NCI-H187 treated with DMSO at 0.1 percent for 48 hours (cell line): ENCODE results near the gene CDKN2B-AS1.
A peak's percentile ranks its signal among the peaks of the same experiment; 100 is the strongest.

Experiments
- DNase-seq: peaks from one replicate; lab custom pipeline; 2025; lab: John Stamatoyannopoulos, UW

Gene CDKN2B-AS1

GRCh38 chr9:21982861-21983560, 11.6 kb upstream of the CDKN2B-AS1 start:
- no peak for DNase-seq

- DNase-seq = no peak
These were observed 11.0 kb upstream of the CDKN2B-AS1 start for GRCh38 chr9:21983561-21983935.

DNA sequence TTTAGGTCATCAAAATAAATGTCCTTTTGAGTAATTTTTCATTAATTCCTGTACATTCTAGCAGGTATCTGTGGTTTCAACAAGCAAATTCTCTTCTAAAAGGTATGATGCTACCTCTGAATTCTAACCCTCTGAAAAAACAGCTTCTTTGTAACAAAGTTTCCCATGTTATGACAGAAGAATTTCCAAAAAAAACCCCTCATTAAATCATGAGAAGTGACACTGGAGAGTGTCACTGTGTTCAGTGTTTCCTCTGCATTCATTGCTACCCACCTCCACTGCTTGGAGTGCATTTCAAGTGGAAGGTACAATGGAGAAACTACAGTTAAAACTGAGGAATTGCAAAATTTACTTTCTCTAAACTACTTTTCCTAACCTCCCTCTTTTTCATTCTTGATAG, 10.5 kb upstream of the CDKN2B-AS1 start:
- DNase-seq = no peak

GRCh38 chr9:21985964-21986667, 8.5 kb upstream of the CDKN2B-AS1 start:
- no peak for DNase-seq

DNA sequence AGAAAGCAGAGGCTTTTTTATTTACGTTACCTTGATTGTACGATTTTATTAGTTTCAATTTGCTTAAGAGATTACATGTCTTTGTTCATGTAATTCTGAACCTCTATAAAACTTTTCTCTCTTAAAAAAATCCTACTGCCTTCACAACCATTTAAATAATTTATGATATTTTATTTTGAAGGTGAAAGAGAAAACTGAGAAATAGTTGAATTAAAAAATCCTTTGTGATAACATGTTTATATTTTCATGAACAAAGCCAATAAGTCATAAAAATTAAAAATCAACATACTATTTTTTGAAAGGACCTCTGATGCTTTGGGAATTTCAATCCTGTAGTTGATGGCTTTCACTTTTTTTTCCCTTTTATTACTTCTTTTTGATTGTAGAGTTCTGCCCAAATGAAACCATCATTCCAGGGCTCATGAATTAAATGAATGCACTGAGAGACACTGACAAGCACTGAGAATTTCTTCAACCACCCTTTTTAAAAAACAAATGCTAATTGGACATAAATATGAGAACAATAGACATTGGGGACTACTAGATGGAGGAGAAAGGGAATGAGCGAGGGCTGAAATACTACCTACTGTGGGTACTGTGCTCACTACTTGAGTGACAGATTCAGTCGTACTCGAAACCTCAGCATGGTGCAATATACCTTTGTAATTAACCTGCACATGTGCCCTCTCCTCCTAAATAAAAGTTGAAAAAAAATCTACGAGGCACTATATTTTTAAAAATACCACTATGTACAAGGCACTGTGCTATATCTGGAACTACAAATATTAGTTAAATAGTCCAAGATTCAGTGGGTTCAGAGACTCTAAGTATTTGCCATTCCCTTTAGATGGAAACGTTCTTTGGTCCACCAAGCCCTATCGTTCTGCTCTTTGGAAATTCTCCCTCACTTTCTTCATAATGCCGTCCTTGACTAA, 6.3 kb upstream of the CDKN2B-AS1 start:
- DNase-seq = peak; percentile 21

GRCh38 chr9:21989440-21990189, 5.0 kb upstream of the CDKN2B-AS1 start:
- no peak for DNase-seq

DNA sequence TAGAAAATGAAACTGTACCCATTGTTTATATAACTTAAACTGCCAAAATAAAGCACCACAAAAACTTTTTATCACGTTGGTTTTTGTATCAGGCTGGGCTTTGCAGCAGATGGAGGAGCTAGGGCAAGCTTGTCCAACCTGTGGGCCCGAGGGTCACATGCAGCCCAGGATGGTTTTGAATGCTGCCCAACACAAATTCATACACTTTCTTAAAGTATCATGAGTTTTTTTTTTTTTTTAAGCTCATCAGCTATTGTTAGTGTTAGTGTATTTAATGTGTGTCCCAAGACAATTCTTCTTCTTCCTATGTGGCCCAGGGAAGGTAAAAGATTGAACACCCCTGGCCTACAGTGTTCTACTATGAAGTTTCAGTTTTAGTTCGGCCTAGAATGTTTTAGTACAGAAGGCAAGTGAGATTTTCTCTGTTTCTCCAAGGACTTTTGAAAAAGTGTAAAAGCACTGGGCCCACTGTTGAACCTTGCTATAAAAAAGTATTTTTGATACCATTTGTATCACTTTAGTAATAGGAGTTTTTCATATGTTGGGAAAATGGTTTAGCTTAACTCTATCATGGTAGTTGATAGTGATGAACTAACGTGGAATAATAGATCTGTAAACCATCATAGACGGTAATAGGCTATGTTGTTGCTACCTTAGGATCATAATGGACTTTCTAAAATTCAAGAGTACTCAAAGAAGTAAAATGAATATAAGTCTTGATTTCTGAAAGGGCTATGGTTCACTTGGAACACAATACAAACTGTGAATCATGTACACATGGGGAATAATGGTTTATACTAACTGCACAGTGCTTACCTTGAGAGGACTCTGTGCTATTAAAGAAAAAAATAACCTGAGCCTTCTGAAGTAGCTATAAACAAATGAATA, 3.3 kb upstream of the CDKN2B-AS1 start:
- peak; percentile 28 for DNase-seq

- DNase-seq = no peak
These were observed 1.6 kb upstream of the CDKN2B-AS1 start for GRCh38 chr9:21993007-21993406.

GRCh38 chr9:21993893-21994555, 567 bp upstream of the CDKN2B-AS1 start, which contains the start of gene CDKN2A:
TSS of gene CDKN2A (minus strand) at chr9:21994392.
- DNase-seq = no peak

DNA sequence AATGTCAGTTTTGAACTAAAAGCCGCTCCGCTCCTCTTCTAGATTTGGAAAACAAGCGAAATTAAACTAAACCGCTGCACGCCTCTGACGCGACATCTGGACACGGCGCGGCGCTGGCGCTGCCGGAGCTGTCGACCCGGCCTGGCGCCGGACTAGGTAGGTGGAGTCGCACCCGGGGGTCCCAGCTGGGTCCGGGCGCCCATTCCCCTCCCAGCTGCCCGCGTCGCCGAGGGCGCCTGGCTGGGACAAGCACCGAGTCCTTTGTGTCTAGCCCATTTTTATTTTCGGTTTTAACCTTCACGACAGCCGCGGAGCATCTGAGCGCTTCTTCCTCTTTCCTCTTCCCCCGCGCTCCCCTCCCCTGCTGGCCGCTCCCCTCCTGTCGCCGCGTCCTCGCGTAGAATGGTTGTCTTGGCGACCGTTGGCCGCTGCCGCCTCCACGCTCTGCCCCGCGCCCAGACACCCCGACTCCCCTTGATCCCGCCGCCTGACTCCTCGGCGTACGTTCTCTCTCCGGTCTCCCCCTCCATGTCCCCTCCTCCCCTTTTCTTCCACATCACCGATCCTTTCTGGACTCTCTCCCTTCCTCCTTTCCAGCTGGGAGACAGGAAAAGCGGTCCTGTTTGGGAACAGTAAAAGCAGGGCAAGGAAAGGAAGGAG, 545 bp downstream of the CDKN2B-AS1 start:
- peak; percentile 25 for DNase-seq

DNA sequence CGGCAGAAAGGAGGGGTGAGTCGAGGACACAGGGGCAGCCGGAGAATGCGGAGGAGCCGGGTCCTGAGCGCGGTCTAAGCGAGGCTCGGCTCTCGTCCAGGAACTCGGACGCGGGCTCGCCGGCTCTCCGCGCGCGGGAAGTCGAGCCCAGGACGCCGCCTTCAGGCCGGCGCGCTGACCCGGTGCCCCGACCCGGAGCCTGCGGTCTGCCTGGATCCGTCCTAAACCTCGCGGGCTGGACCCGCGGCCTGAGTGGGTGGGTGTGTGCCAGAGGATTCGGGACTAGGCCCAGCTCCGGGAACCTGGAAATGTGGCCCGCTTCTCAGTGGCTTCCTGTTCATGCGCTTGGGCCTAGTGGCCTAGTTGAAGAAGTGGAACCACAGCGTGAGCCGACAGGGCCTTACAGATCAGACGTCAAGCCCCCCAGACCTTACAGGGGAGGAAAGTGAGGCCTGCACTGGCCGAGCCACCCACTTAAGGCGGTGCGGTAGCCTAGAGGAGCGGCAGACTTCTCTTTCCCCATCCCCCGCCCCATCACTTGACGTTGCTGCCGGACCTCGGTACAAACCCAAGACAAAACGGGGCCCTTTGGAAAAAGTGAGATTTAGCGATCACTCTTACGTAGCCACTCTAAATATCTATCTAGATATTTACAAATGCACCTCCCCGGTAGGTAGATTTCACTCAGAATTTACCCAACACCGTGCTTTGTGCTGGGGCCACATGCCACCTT, 1.2 kb downstream of the CDKN2B-AS1 start:
- no peak for DNase-seq

- DNase-seq = no peak
These were observed 1.8 kb downstream of the CDKN2B-AS1 start for GRCh38 chr9:21996438-21996837.

DNA sequence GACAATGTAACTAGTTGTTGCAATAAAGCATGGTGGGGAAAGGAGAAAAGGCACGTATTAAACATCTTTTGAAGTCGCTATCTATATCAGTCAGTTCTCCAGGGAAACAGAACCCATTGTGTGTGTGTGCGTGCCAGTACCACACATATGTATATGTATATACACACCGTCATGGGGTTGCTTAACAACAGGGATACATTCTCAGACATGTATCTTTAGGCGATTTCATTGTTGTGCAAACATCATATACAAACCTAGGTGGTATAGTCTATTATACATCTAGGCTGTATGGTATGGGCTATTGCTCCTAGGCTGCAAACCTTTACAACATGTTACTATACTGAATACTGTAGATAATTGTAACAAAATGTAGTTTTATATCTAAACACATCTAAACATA, 2.3 kb downstream of the CDKN2B-AS1 start:
- DNase-seq = no peak

- no peak for DNase-seq
These were observed 2.9 kb downstream of the CDKN2B-AS1 start for GRCh38 chr9:21997480-21997879.

DNA sequence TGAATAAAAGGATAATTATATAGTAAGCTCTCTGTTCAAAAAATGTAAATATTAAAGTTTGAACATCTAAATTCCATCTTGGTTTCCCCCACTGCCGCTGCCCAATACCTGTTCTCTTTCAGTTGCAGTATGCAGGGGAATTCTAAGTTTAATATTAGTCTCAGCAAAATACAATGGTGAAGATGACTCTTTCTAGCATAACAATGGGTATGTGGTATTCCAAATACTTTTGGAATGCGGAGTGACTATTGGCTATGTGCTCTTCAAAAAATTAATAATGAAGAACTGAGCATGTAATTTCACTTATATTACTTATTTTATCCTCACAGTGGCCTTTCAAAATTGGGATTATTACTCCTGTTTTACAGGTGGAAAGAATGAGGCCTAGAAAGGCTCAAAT, 3.4 kb downstream of the CDKN2B-AS1 start:
- DNase-seq = no peak

- DNase-seq = no peak
These were observed 7.4 kb downstream of the CDKN2B-AS1 start for GRCh38 chr9:22002038-22002437.

GRCh38 chr9:22005021-22005701, 10.6 kb downstream of the CDKN2B-AS1 start:
- no peak for DNase-seq
